ENCODE results near the gene HS3ST6. TPM values are rescaled to one million over a fixed set of nuclear protein-coding genes. Genes with fewer than 3 reads are reported as not detected.
"Not testable (repeated sequence)": the region's sequence is repeated elsewhere in the genome, so short reads cannot be mapped to it uniquely, and the experiment has no call there.

Gene HS3ST6
- polyA plus RNA-seq, 1 of the 3 experiments (the other 2 are of a cell fraction) = 0.03 TPM

DNA sequence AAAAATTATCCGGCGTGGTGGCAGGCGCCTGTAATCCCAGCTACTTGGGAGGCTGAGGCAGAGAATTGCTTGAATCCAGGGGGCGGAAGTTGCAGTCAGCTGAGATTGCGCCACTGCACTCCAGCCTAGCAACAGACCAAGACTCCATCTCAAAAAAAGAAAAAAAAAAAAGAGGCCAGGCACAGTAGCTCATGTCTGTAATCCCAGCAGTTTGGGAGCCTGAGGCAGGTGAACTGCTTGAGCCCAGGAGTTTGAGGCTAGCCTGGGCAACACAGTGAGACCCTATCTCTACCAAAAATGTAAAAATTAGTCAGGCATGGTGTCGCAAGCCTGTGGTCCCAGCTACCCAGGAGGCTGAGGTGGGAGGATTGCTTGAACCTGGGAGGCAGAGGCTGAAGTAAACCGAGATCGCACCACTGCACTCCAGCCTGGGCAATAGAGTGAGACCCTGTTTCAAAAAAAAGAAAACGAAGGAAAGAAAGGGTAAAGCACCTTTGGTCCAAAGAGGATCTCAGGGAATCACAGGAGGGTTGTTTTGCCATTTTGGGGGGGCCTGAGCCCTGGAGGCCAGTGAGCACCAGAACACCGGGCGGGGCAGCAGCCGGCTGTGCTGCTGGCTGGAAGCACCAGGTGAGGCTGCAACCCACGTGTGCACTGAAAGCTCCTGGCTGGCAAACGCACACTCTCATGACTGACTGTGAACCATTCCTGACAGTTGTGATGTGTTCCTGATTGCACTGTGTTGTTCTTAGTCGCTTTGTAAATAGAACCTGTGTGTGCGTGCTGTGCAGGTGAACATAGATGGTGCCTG is 18.4 kb downstream of the HS3ST6 start:
- DNase-seq = no peak
- H3F3A ChIP-seq (replicated peaks; ENCODE audit: insufficient read depth) = no peaks in the 10 kb centered on the region
- no peak overlapping the region for H3K9ac ChIP-seq
- no peaks in the 10 kb centered on the region for H4K20me1 ChIP-seq (ENCODE audit: insufficient read depth)
- no peaks in the 10 kb centered on the region for H3K36me3 ChIP-seq (replicated peaks in 1 of 2; ENCODE audit: control insufficient read depth in 1 of 2, insufficient read depth in 2 of 2, low read length in 1 of 2)
- H3K27ac ChIP-seq (ENCODE audit: low read depth in 2 of 2, low read length in 1 of 2) = no peak overlapping the region
- ChIA-PET POLR2A (no interaction called here), CTCF (interaction anchor here (0.6 to 1.0 kb wide), 2 partner anchors 21 to 22 kb away, joined by 3 to 4 read pairs; no protein-coding TSS in a partner anchor)
- H3K9me3 ChIP-seq = no peaks in the 10 kb centered on the region
- peaks cover 0 to 16% of the 10 kb centered on the region in 2 experiments; a peak in 1 of 4 replicates for H3K4me1 ChIP-seq (ENCODE audit: control insufficient read depth in 1 of 2, insufficient read depth in 2 of 2, low read depth in 1 of 2, low read length in 1 of 2)
- H3K9me2 ChIP-seq = no peaks in the 10 kb centered on the region
- no peak overlapping the region for H2AFZ ChIP-seq (ENCODE audit: low read depth)
- 74% methylated on average over 16 of the region's 16 CpGs for WGBS (ENCODE audit: low lambda C conversion rate)
- H3K27me3 ChIP-seq (ENCODE audit: insufficient read depth) = peaks cover 5% of the 10 kb centered on the region; the same call in 1 of the 2 replicates
- H3K4me3 ChIP-seq (ENCODE audit: low read depth in 2 of 2, low read length in 1 of 2) = no peak overlapping the region
- TF ChIP-seq, protein P1, sequence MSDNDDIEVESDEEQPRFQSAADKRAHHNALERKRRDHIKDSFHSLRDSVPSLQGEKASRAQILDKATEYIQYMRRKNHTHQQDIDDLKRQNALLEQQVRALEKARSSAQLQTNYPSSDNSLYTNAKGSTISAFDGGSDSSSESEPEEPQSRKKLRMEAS (IDR thresholded peaks at IDR 0.05; ENCODE audit: low read depth) = no peak
- no peak for TF ChIP-seq MXI1 (IDR thresholded peaks at IDR 0.05; ENCODE audit: low read depth, low read length)
- TF ChIP-seq, protein P2, sequence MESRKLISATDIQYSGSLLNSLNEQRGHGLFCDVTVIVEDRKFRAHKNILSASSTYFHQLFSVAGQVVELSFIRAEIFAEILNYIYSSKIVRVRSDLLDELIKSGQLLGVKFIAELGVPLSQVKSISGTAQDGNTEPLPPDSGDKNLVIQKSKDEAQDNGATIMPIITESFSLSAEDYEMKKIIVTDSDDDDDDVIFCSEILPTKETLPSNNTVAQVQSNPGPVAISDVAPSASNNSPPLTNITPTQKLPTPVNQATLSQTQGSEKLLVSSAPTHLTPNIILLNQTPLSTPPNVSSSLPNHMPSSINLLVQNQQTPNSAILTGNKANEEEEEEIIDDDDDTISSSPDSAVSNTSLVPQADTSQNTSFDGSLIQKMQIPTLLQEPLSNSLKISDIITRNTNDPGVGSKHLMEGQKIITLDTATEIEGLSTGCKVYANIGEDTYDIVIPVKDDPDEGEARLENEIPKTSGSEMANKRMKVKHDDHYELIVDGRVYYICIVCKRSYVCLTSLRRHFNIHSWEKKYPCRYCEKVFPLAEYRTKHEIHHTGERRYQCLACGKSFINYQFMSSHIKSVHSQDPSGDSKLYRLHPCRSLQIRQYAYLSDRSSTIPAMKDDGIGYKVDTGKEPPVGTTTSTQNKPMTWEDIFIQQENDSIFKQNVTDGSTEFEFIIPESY (IDR thresholded peaks at IDR 0.05; ENCODE audit: borderline replicate concordance, low read depth) = no peak
- TF ChIP-seq TAF1 (IDR thresholded peaks at IDR 0.05; ENCODE audit: borderline replicate concordance, low read depth, low read length) = no peak
- no peak for TF ChIP-seq GATA2 (CRISPR knock-in tag; IDR thresholded peaks at IDR 0.05)
- no peak for TF ChIP-seq SMC3 (IDR thresholded peaks at IDR 0.05; ENCODE audit: low read depth, low read length)
- TF ChIP-seq, protein P3, sequence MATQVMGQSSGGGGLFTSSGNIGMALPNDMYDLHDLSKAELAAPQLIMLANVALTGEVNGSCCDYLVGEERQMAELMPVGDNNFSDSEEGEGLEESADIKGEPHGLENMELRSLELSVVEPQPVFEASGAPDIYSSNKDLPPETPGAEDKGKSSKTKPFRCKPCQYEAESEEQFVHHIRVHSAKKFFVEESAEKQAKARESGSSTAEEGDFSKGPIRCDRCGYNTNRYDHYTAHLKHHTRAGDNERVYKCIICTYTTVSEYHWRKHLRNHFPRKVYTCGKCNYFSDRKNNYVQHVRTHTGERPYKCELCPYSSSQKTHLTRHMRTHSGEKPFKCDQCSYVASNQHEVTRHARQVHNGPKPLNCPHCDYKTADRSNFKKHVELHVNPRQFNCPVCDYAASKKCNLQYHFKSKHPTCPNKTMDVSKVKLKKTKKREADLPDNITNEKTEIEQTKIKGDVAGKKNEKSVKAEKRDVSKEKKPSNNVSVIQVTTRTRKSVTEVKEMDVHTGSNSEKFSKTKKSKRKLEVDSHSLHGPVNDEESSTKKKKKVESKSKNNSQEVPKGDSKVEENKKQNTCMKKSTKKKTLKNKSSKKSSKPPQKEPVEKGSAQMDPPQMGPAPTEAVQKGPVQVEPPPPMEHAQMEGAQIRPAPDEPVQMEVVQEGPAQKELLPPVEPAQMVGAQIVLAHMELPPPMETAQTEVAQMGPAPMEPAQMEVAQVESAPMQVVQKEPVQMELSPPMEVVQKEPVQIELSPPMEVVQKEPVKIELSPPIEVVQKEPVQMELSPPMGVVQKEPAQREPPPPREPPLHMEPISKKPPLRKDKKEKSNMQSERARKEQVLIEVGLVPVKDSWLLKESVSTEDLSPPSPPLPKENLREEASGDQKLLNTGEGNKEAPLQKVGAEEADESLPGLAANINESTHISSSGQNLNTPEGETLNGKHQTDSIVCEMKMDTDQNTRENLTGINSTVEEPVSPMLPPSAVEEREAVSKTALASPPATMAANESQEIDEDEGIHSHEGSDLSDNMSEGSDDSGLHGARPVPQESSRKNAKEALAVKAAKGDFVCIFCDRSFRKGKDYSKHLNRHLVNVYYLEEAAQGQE (IDR thresholded peaks at IDR 0.05; ENCODE audit: low read depth, low read length) = no peak
- TF ChIP-seq, protein P4, sequence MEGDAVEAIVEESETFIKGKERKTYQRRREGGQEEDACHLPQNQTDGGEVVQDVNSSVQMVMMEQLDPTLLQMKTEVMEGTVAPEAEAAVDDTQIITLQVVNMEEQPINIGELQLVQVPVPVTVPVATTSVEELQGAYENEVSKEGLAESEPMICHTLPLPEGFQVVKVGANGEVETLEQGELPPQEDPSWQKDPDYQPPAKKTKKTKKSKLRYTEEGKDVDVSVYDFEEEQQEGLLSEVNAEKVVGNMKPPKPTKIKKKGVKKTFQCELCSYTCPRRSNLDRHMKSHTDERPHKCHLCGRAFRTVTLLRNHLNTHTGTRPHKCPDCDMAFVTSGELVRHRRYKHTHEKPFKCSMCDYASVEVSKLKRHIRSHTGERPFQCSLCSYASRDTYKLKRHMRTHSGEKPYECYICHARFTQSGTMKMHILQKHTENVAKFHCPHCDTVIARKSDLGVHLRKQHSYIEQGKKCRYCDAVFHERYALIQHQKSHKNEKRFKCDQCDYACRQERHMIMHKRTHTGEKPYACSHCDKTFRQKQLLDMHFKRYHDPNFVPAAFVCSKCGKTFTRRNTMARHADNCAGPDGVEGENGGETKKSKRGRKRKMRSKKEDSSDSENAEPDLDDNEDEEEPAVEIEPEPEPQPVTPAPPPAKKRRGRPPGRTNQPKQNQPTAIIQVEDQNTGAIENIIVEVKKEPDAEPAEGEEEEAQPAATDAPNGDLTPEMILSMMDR (IDR thresholded peaks at IDR 0.05) = no peak
- no peak for TF ChIP-seq POLR2AphosphoS5 (IDR thresholded peaks at IDR 0.05; ENCODE audit: low read depth, low read length)
- TF ChIP-seq CHD2 (IDR thresholded peaks at IDR 0.05; ENCODE audit: low read length, partially characterized antibody) = no peak
- TF ChIP-seq RCOR1 (IDR thresholded peaks at IDR 0.05; ENCODE audit: low read length) = no peak
- TF ChIP-seq RFX5 (IDR thresholded peaks at IDR 0.05; ENCODE audit: low read length) = no peak
- TF ChIP-seq NRF1 (IDR thresholded peaks at IDR 0.05; ENCODE audit: low read depth, low read length) = no peak
- no peak for TF ChIP-seq FOXM1 (IDR thresholded peaks at IDR 0.05; ENCODE audit: low read depth)
- TF ChIP-seq, protein P5, sequence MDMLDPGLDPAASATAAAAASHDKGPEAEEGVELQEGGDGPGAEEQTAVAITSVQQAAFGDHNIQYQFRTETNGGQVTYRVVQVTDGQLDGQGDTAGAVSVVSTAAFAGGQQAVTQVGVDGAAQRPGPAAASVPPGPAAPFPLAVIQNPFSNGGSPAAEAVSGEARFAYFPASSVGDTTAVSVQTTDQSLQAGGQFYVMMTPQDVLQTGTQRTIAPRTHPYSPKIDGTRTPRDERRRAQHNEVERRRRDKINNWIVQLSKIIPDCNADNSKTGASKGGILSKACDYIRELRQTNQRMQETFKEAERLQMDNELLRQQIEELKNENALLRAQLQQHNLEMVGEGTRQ (IDR thresholded peaks at IDR 0.05; ENCODE audit: borderline replicate concordance, low read depth, low read length) = no peak
- TF ChIP-seq, protein P6, sequence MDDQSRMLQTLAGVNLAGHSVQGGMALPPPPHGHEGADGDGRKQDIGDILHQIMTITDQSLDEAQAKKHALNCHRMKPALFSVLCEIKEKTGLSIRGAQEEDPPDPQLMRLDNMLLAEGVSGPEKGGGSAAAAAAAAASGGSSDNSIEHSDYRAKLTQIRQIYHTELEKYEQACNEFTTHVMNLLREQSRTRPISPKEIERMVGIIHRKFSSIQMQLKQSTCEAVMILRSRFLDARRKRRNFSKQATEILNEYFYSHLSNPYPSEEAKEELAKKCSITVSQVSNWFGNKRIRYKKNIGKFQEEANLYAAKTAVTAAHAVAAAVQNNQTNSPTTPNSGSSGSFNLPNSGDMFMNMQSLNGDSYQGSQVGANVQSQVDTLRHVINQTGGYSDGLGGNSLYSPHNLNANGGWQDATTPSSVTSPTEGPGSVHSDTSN (IDR thresholded peaks at IDR 0.05) = no peak
- TF ChIP-seq ELF1 (IDR thresholded peaks at IDR 0.05) = no peak
- H3K4me2 ChIP-seq = no peak overlapping the region
- no peaks in the 10 kb centered on the region for H3K79me2 ChIP-seq (ENCODE audit: insufficient read depth)

DNA sequence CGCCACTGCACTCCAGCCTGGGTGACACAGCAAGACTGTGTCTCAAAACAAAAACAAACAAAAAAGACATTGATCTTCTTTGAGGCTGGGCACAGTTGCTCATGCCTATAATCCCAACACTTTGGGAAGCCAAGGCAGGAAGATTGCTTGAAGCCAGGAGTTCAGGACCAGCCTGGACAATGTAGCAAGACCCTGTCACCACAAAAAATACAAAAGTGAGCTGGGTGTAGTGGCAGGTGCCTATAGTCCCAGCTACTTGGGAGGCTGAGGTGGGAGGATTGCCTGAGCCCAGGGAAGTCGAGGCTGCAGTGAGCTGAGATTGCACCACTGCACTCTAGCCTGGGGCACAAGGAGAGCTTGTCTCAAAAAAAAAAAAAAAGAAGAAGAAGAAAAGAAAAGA is 20.5 kb downstream of the HS3ST6 start:
- H3K79me2 ChIP-seq (ENCODE audit: insufficient read depth); H3F3A ChIP-seq (replicated peaks; ENCODE audit: insufficient read depth); H3K9me2 ChIP-seq; POLR2A ChIA-PET; H3K9ac ChIP-seq; H4K20me1 ChIP-seq (ENCODE audit: insufficient read depth); H3K27ac ChIP-seq (ENCODE audit: low read depth in 2 of 2, low read length in 1 of 2); H3K4me1 ChIP-seq (ENCODE audit: control insufficient read depth in 1 of 2, insufficient read depth in 2 of 2, low read depth in 1 of 2, low read length in 1 of 2); H2AFZ ChIP-seq (ENCODE audit: low read depth); DNase-seq; H3K4me3 ChIP-seq (ENCODE audit: low read depth in 2 of 2, low read length in 1 of 2); H3K4me2 ChIP-seq; H3K9me3 ChIP-seq; H3K36me3 ChIP-seq (replicated peaks in 1 of 2; ENCODE audit: control insufficient read depth in 1 of 2, insufficient read depth in 2 of 2, low read length in 1 of 2): not testable (repeated sequence)
- H3K27me3 ChIP-seq (ENCODE audit: insufficient read depth) = peaks cover 17% of the 10 kb centered on the region; the same call in 1 of the 2 replicates
- WGBS (ENCODE audit: low lambda C conversion rate) = 47% methylated on average over 2 of the region's 2 CpGs
- CTCF ChIA-PET = interaction anchor here (1.1 kb wide), 1 partner anchor 35 kb away, joined by 3 read pairs; no protein-coding TSS in a partner anchor

All from SK-N-SH (cell line).